Psoas muscle (tissue), 8 donors: ENCODE measurements around the gene MAGEA9B. TPM values are rescaled to one million over a fixed set of nuclear protein-coding genes. Genes with fewer than 3 reads are reported as not detected.
A peak's percentile ranks its signal among the peaks of the same experiment; 100 is the strongest.
"Not testable (repeated sequence)": the region's sequence is repeated elsewhere in the genome, so short reads cannot be mapped to it uniquely, and the experiment has no call there.

Source experiments
- ATAC-seq, 4 donors: fragments of 200-7000 bp; cut with Tn5 transposase; one replicate each; pipeline ENCODE4 v1.9.1; 2020; ENCODE audit warnings: moderate library complexity in 3 of 4, mild to moderate bottlenecking in 2 of 4
- DNase-seq, 2 donors: peaks; one replicate each; pipeline ENCODE4 v3.0.0-alpha.2; 2020
- H3K27ac ChIP-seq: fragments of 200-600 bp; one replicate; pipeline ENCODE4 v1.8.0; 2022
- H3K27me3 ChIP-seq, 3 donors: fragments of 200-600 bp in 1 of 3; one replicate each; pipeline versions ENCODE4 v1.6.1 to v1.8.0; 2013 to 2022; ENCODE audit warnings: low read length in 2 of 3, mild to moderate bottlenecking in 2 of 3, moderate library complexity in 1 of 3; ENCODE audit not compliant: insufficient read depth in 3 of 3
- H3K36me3 ChIP-seq, 2 donors: fragments of 200-600 bp in 1 of 2; one replicate each; pipeline versions ENCODE4 v1.6.1 to v1.8.0; 2013 to 2022; ENCODE audit warnings: low read depth in 1 of 2, mild to moderate bottlenecking in 1 of 2, moderate library complexity in 1 of 2; ENCODE audit not compliant: insufficient read depth in 1 of 2
- H3K4me1 ChIP-seq: fragments of 200-600 bp; one replicate; pipeline ENCODE4 v1.8.0; 2022
- H3K4me3 ChIP-seq: fragments of 200-600 bp; one replicate; pipeline ENCODE4 v1.8.0; 2022; ENCODE audit warnings: mild to moderate bottlenecking
- H3K9me3 ChIP-seq: fragments of 200-600 bp; one replicate; pipeline ENCODE4 v1.8.0; 2022
- CTCF ChIP-seq: fragments of 200-600 bp; IDR thresholded peaks from one replicate; pipeline ENCODE4 v1.8.0; 2022; ENCODE audit warnings: antibody characterized with exemption
- WGBS, 3 donors: extraction: QIAGEN DNeasy Blood & Tissue Kit; methylation state at CpG; one replicate each; pipeline versions ENCODE4 v1.1.6 to v1.1.7; 2013; 5-methylcytosine and 5-hydroxymethylcytosine counted together
- intact Hi-C, 2 donors: fragments of 100-400 bp; cut with DNase I; formaldehyde crosslinking; loops; one replicate each; pipeline versions ENCODE4 v1.11.0 to v1.14.2; 2022
- polyA plus RNA-seq, 3 donors: library from polyadenylated mRNA; stranded (reverse); fragments of 200-250 nt; gene quantifications; one replicate each; pipeline ENCODE4 v1.2.3, GENCODE V29; 2013
- total RNA-seq, 4 donors: library from RNA; stranded (reverse); fragmentation: NEBNext Ultra II Directional in 2 of 4; extraction: Animal tissue kit (Norgen Biotek cat#: 25700) in 2 of 4; gene quantifications; one replicate each; pipeline versions ENCODE4 v1.2.1 to v1.2.4, GENCODE V29; 2021 to 2023
- donor health status: healthy with polysubstance abuse.
- donor health status: DM: no; HTN: no; CAD: no; lungs with moderate emphysema.
- donor health status: Bipolar disorder and iron deficiency.
- donor health status: healthy.
- donor health status: DM: yes; HTN: yes; CAD: no.
- donor health status: DM: no; HTN: no; CAD: no.
- donor health status: DM: no; HTN: no; CAD: no.
- donor health status: DM: yes; HTN: yes; CAD: no.

Gene MAGEA9B
- total and polyA plus RNA-seq, 7 donors, result not detected

GRCh38 chrX:149629730-149630387 lies 42.6 kb upstream of the MAGEA9B start:
- WGBS, 3 donors, result 62 to 82% (median 70%) methylated on average over 5 of the region's 5 CpGs
- peaks cover 7% of the 10 kb centered on the region for H3K4me1 ChIP-seq
- H3K9me3 ChIP-seq, result no peaks in the 10 kb centered on the region
- no peak overlapping the region for H3K27ac ChIP-seq
- DNase-seq (no peak), ATAC-seq (peak in 1 of 4 donors; percentile 28)
- H3K4me3 ChIP-seq, result peak overlapping the region; percentile 79
- H3K36me3 ChIP-seq, result no peaks in the 10 kb centered on the region
- TF ChIP-seq CTCF, result no peak
- no peaks in the 10 kb centered on the region for H3K27me3 ChIP-seq
- intact Hi-C loops, result loop anchor here (10.0 kb wide), 3 partner anchors 85 to 125 kb away; partner anchors contain the start of genes IDS (in 1 of the 2) and MAGEA11 (in 1 of the 2)

- Histone ChIP-seq H3K4me1 (peaks cover 16% of the 10 kb centered on the region), H3K27ac (no peak overlapping the region), H3K9me3 (no peaks in the 10 kb centered on the region), H3K36me3 (no peaks in the 10 kb centered on the region), H3K4me3 (no peak overlapping the region), H3K27me3 (no peaks in the 10 kb centered on the region)
- DNase-seq, result no peak
- WGBS, 3 donors, result 66 to 89% (median 85%) methylated on average over 2 of the region's 2 CpGs
- no peak for ATAC-seq
- TF ChIP-seq CTCF, result no peak
- intact Hi-C loops, result no loop called here
These were observed 41.5 kb upstream of the MAGEA9B start for GRCh38 chrX:149628768-149629167.

DNA sequence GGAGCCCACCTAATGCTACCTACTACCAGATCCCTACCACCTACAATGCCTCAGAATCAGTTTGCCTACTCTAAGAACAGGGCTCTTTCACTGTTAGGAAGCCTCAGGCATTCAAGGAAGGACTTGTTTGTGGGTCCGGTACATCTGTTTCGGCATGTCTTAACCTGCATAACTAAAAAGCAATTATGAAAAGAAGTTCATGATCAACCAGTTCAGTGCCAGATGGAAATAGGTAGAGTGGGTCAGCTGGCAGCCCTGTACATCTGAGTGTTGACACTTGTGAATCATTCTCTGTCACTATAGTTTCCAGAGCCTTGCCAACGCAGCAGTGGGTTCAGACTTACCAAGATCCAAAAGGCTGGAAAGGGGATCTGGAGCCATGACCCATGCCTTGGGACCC lies 41.0 kb upstream of the MAGEA9B start:
- no peak for ATAC-seq
- Histone ChIP-seq H3K4me1 (peaks cover 21% of the 10 kb centered on the region), H3K27me3 (no peaks in the 10 kb centered on the region), H3K36me3 (no peaks in the 10 kb centered on the region), H3K4me3 (no peak overlapping the region), H3K27ac (no peak overlapping the region), H3K9me3 (no peaks in the 10 kb centered on the region)
- intact Hi-C loops, result no loop called here
- 78 to 100% (median 85%) methylated on average over 3 of the region's 3 CpGs for WGBS, 3 donors
- TF ChIP-seq CTCF, result no peak
- no peak for DNase-seq

GRCh38 chrX:149626829-149627228 lies 39.6 kb upstream of the MAGEA9B start:
- H3K27me3 ChIP-seq, ATAC-seq, H3K27ac ChIP-seq, intact Hi-C loops, H3K36me3 ChIP-seq, DNase-seq, H3K9me3 ChIP-seq, H3K4me3 ChIP-seq: not testable (repeated sequence)
- peaks cover 22% of the 10 kb centered on the region for H3K4me1 ChIP-seq
- 74 to 79% (median 75%) methylated on average over 8 of the region's 8 CpGs for WGBS, 3 donors

DNA sequence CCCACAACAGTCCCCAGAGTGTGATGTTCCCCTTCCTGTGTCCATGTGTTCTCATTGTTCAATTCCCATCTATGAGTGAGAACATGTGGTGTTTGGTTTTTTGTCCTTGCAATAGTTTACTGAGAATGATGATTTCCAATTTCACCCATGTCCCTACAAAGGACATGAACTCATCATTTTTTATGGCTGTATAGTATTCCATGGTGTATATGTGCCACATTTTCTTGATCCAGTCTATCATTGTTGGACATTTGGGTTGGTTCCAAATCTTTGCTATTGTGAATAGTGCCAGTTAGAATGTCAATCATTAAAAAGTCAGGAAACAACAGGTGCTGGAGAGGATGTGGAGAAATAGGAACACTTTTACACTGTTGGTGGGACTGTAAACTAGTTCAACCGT lies 32.4 kb upstream of the MAGEA9B start:
- DNase-seq, H3K36me3 ChIP-seq, H3K4me3 ChIP-seq, H3K27me3 ChIP-seq, ATAC-seq, H3K27ac ChIP-seq, intact Hi-C loops, H3K9me3 ChIP-seq: not testable (repeated sequence)
- no CpG with 5 or more reads among the region's 1 CpG for WGBS, 3 donors
- H3K4me1 ChIP-seq, result peaks cover 15% of the 10 kb centered on the region

- ATAC-seq (no peak), DNase-seq (no peak)
- H3K4me3 ChIP-seq, result no peak overlapping the region
- TF ChIP-seq CTCF, result no peak
- intact Hi-C loops, result no loop called here
- no peaks in the 10 kb centered on the region for H3K9me3 ChIP-seq
- WGBS, 3 donors, result 64 to 90% (median 87%) methylated on average over 3 of the region's 3 CpGs
- H3K27ac ChIP-seq, result no peak overlapping the region
- H3K27me3 ChIP-seq, result no peaks in the 10 kb centered on the region
- no peaks in the 10 kb centered on the region for H3K36me3 ChIP-seq
- peaks cover 7% of the 10 kb centered on the region for H3K4me1 ChIP-seq
These were observed 31.6 kb upstream of the MAGEA9B start for GRCh38 chrX:149618871-149619270.
